Calu3 (cell line): ENCODE results near the gene ZFYVE26. TPM values are rescaled to one million over a fixed set of nuclear protein-coding genes. Genes with fewer than 3 reads are reported as not detected.
"Not testable (repeated sequence)": the region's sequence is repeated elsewhere in the genome, so short reads cannot be mapped to it uniquely, and the experiment has no call there.

Experiments used
- BruUV-seq: library from RNA; stranded (reverse); fragments of 400-500 nt; replicated peaks from 2 replicates; lab custom pipeline; 2021; lab: Mats Ljungman, UMichigan
- CTCF ChIA-PET: fragments of 300-600 bp; sonication (Branson Sonifier 250); formaldehyde crosslinking; loops from one replicate; lab custom pipeline; 2022; ENCODE audit warnings: antibody characterized with exemption; lab: Charles Lee
- DNase-seq: peaks from one replicate; pipeline ENCODE4 v3.0.0; 2022
- H3K27ac Mint-ChIP-seq: one replicate; pipeline ENCODE4 v1.8.0; 2022; ENCODE audit warnings: mixed read lengths; ENCODE audit not compliant: unreplicated experiment
- H3K27me3 Mint-ChIP-seq: one replicate; pipeline ENCODE4 v1.8.0; 2022; ENCODE audit warnings: mixed read lengths; ENCODE audit not compliant: unreplicated experiment
- H3K36me3 Mint-ChIP-seq: one replicate; pipeline ENCODE4 v1.8.0; 2022; ENCODE audit warnings: mild to moderate bottlenecking, moderate library complexity, mixed read lengths; ENCODE audit not compliant: insufficient read depth, unreplicated experiment
- H3K4me1 Mint-ChIP-seq: one replicate; pipeline ENCODE4 v1.8.0; 2022; ENCODE audit warnings: mild to moderate bottlenecking, low read depth, mixed read lengths; ENCODE audit not compliant: unreplicated experiment
- H3K4me3 Mint-ChIP-seq: one replicate; pipeline ENCODE4 v1.8.0; 2022; ENCODE audit warnings: mild to moderate bottlenecking, low read depth, moderate library complexity, mixed read lengths; ENCODE audit not compliant: unreplicated experiment
- H3K9me3 Mint-ChIP-seq: one replicate; pipeline ENCODE4 v1.8.0; 2022; ENCODE audit warnings: low read depth, mixed read lengths; ENCODE audit not compliant: unreplicated experiment
- CTCF ChIP-seq: fragments of 200-600 bp; IDR thresholded peaks from one replicate; pipeline ENCODE4 v1.8.0; 2022; ENCODE audit warnings: antibody characterized with exemption; ENCODE audit not compliant: unreplicated experiment
- intact Hi-C: fragments of 100-400 bp; cut with micrococcal nuclease; formaldehyde crosslinking; loops from one replicate; pipeline ENCODE4 v1.10.0; 2022; ENCODE audit not compliant: unreplicated experiment
- total RNA-seq: library from RNA; stranded (reverse); gene quantifications from 2 replicates; pipeline ENCODE4 v1.2.3, GENCODE V29; 2022

Gene ZFYVE26
- total RNA-seq, 1 experiment from 2014 or later, result 19.9 TPM

GRCh38 chr14:67725171-67725570 lies 91.2 kb downstream of the ZFYVE26 start:
- no peak for DNase-seq
- CTCF ChIA-PET, result no interaction called here
- H3K9me3 Mint-ChIP-seq, result no peaks in the 10 kb centered on the region
- peaks cover 15% of the 10 kb centered on the region for H3K4me1 Mint-ChIP-seq
- intact Hi-C loops, result no loop called here
- no peak overlapping the region for H3K27ac Mint-ChIP-seq
- no peaks in the 10 kb centered on the region for H3K36me3 Mint-ChIP-seq
- no peak for TF ChIP-seq CTCF
- H3K4me3 Mint-ChIP-seq, result no peak overlapping the region
- H3K27me3 Mint-ChIP-seq, result no peaks in the 10 kb centered on the region
- BruUV-seq, result no TSS peak

GRCh38 chr14:67722293-67722692 lies 94.1 kb downstream of the ZFYVE26 start:
- Mint-ChIP-seq H3K27me3 (no peaks in the 10 kb centered on the region), H3K4me3 (no peak overlapping the region)
- CTCF ChIA-PET, result interaction anchor here (0.7 to 1.0 kb wide), 2 partner anchors 18 to 264 kb away, joined by 3 to 5 read pairs; no protein-coding TSS in a partner anchor

GRCh38 chr14:67721875-67722274 lies 94.5 kb downstream of the ZFYVE26 start:
- Mint-ChIP-seq H3K4me1 (peaks cover 17% of the 10 kb centered on the region), H3K27ac (no peak overlapping the region), H3K9me3 (no peaks in the 10 kb centered on the region), H3K36me3 (no peaks in the 10 kb centered on the region), H3K27me3 (no peaks in the 10 kb centered on the region), H3K4me3 (no peak overlapping the region)
- no peak for DNase-seq
- no peak for TF ChIP-seq CTCF
- intact Hi-C loops, result no loop called here
- BruUV-seq, result no TSS peak
- CTCF ChIA-PET, result interaction anchor here (0.7 to 1.0 kb wide), 2 partner anchors 17 to 264 kb away, joined by 3 to 5 read pairs; no protein-coding TSS in a partner anchor

More at GRCh38 chr14:67722293-67722692, 94.1 kb downstream of the ZFYVE26 start:
- no peak overlapping the region for H3K27ac Mint-ChIP-seq
- H3K9me3 Mint-ChIP-seq, result no peaks in the 10 kb centered on the region
- H3K4me1 Mint-ChIP-seq, result peaks cover 17% of the 10 kb centered on the region
- no peak for TF ChIP-seq CTCF
- BruUV-seq, result no TSS peak
- no peak for DNase-seq
- H3K36me3 Mint-ChIP-seq, result no peaks in the 10 kb centered on the region
- intact Hi-C loops, result no loop called here

- no peak for TF ChIP-seq CTCF
- intact Hi-C loops, result no loop called here
- CTCF ChIA-PET, result no interaction called here
These were observed 96.5 kb downstream of the ZFYVE26 start for GRCh38 chr14:67719866-67720265.

GRCh38 chr14:67719385-67719784 lies 97.0 kb downstream of the ZFYVE26 start:
- H3K27me3 Mint-ChIP-seq, DNase-seq, CTCF ChIA-PET, H3K9me3 Mint-ChIP-seq, H3K4me3 Mint-ChIP-seq, BruUV-seq, H3K36me3 Mint-ChIP-seq, H3K27ac Mint-ChIP-seq, intact Hi-C loops: not testable (repeated sequence)
- peaks cover 17% of the 10 kb centered on the region for H3K4me1 Mint-ChIP-seq

More at GRCh38 chr14:67719866-67720265, 96.5 kb downstream of the ZFYVE26 start:
- Mint-ChIP-seq H3K27ac (no peak overlapping the region), H3K36me3 (no peaks in the 10 kb centered on the region), H3K9me3 (no peaks in the 10 kb centered on the region), H3K4me3 (no peak overlapping the region), H3K27me3 (no peaks in the 10 kb centered on the region), H3K4me1 (peaks cover 17% of the 10 kb centered on the region)
- no peak for DNase-seq
- BruUV-seq, result no TSS peak
